22Rv1 (cell line): ENCODE results near the gene TGFBR3.

Experiments
- ZFX ChIP-seq: fragments of 450-650 bp; IDR thresholded peaks from 2 replicates; pipeline ENCODE4 v1.6.1; 2017; ENCODE audit warnings: antibody characterized with exemption, borderline replicate concordance
- TF ChIP-seq, protein P1 (sequence below): fragments of 450-650 bp; IDR thresholded peaks from 2 replicates; pipeline ENCODE4 v1.5.1; 2017; ENCODE audit warnings: mild to moderate bottlenecking

DNA sequence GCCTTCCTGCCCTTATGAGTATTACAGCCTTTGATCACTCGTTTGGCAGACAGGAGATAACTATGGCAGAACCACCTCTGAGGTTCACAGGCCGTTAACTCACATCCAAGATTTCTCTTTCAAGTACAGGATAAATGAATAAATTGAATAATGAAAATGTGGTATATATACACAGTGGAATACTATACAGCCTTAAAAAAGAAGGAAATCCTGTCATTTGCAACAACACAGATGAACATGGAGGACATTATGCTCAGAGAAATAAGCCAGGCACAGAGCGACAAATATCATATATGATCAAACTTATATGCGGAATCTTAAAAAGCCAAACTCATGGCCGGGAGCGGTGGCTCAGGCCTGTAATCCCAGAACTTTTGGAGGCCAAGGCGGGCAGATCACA, 32.6 kb downstream of the TGFBR3 start:
- TF ChIP-seq, protein P1, sequence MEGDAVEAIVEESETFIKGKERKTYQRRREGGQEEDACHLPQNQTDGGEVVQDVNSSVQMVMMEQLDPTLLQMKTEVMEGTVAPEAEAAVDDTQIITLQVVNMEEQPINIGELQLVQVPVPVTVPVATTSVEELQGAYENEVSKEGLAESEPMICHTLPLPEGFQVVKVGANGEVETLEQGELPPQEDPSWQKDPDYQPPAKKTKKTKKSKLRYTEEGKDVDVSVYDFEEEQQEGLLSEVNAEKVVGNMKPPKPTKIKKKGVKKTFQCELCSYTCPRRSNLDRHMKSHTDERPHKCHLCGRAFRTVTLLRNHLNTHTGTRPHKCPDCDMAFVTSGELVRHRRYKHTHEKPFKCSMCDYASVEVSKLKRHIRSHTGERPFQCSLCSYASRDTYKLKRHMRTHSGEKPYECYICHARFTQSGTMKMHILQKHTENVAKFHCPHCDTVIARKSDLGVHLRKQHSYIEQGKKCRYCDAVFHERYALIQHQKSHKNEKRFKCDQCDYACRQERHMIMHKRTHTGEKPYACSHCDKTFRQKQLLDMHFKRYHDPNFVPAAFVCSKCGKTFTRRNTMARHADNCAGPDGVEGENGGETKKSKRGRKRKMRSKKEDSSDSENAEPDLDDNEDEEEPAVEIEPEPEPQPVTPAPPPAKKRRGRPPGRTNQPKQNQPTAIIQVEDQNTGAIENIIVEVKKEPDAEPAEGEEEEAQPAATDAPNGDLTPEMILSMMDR, result no peak
- no peak for TF ChIP-seq ZFX
